OCI-M2 (cell line): ENCODE data around the gene CXXC1.
"Not testable (repeated sequence)": the region's sequence is repeated elsewhere in the genome, so short reads cannot be mapped to it uniquely, and the experiment has no call there.

Experiments used
- DNase-seq: peaks from one replicate; lab custom pipeline; 2025; ENCODE audit not compliant: unreplicated experiment; lab: John Stamatoyannopoulos, UW

CXXC1 gene

DNA sequence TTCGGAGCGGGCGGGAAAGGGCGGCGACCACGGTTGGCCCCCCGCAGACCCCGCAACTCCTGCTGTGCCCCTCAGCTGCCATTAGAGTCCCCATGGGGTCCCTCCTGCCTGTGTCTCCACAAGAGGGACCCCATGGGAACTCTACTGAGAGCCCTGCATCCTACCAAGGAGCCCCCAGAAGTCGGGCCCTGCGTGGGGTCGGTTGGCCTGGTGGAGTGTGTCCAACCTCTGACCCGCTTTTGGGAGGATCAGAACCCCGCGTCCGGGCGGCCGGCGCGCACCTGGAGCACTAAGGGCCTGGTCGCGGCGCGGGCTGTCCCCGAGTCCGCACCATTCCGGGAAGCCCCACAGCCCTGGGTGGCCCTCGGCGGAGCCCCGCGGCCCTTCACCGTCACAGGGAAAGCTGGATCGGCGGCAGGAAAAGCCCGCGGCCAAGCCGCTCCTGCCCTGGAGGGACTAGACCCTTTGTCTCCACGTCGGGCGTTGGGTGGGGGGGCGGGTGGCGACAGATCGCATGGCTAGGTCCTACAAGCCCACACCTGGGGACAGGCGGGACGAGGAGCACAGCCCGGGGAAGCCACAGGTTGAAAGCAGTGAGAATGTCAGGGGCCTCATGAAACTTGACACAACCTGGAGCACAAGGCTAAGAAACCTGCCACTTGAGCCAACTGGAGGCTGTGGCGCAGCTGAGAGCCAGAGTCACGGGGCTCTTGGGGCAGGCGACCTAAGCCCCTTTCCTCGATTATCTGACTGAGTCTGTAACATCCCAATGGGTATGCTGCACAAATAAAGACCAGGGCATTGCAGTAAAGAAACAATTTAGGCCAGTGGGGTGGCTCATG lies 11.2 kb upstream of the CXXC1 start:
- no peak for DNase-seq

DNA sequence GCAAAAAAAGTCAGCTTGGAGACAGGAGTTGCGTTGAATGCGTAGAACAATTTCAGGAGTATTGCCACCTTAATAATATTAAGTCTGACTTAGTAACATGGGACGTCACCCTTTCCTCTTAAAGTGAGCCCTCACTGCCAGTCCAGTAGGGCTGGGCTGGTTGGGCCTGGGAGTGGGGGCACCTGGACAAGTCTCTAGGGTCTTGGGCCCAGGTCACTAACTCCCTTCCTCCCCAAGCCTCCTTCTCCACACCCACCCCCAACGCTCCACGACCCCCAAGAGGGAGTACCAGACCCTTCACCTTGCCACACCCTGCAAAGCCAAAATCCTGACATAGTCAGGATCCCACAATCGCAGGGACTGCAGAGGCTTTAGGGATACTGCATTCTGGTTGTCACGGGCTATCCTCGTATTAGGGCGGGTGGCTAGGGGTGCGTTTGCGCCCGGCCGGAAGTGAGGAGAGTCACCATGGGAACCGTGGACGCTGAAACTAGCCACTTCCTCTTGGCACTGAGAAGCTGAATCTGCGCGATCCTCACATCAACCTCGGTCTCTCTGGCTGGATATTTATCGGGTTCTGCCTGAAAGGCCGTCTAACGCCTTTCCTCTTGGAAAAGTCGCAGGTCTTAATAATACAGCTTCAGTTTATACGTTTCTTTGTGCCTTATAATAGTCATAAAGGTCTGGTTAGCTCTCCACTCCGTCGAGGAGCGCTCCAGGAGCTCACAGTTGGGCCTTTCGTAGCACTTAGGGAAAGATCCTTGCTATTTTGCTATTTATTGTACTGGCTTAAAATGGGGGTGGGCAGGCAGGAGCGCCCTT lies 10.3 kb upstream of the CXXC1 start:
- DNase-seq = peak; percentile 3

DNA sequence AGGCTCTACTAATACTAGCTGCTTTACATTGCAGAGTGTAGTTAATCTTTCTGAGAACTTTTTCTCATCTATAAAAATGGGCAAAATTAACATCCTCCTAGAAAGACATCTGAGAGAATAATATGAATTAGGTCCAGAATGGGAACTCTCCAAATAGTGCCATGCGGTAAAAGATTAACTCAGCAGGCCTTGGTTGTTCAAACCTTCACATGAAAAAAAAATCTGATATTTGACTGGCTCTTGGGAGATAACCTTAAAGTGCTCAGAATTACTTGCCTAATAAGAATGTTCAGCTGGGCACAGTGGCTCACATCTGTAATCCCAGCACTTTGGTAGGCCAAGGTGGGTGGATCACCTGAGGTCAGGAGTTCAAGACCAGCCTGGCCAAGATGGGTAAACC lies 5.5 kb upstream of the CXXC1 start:
- no peak for DNase-seq

DNA sequence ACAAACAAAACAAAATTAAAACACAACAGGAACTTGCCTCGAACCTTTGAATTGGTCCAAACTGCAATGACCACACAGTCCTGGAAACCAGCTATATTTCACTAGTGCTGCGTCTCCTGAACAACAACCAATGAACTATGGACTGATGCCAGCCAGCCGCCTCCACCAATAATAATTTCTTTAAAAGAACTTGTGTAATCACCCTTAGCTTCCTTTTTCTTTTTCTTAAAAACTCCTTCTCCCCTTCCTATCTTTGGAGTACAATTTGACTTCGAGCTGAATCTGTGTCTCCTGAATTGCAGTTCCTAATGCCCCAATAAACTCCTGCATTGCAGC lies 1.6 kb upstream of the CXXC1 start:
- no peak for DNase-seq

DNA sequence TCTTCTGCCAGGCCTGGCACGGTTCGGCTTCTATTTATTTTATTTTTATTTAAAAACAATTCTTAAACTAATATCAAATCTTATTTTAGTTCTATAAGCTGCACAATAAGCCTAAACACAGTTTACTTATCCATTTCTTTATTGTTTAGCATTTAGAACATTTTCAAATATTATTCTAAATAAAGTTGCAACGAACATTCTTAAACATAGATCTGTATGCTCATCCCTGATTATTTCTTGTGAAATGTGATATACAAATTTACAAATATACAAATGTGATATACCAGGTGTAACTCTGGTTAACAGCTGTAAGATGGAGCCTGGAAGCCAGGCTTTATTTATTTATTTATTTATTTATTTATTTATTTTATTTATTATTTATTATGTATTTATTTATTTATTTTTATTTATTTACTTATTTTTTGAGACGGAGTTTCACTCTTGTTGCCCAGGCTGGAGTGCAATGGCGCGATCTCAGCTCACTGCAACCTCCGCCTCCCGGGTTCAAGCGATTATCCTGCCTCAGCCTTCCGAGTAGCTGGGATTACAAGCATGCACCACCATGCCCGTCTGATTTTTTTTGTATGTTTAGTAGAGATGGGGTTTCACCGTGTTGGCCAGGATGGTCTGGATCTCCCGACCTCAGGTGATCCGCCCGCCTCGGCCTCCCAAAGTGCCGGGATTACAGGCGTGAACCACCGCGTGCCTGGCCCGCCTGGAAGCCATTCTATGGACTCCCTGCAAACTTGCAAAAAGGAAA lies 1.0 kb upstream of the CXXC1 start:
- DNase-seq = not testable (repeated sequence)

DNA sequence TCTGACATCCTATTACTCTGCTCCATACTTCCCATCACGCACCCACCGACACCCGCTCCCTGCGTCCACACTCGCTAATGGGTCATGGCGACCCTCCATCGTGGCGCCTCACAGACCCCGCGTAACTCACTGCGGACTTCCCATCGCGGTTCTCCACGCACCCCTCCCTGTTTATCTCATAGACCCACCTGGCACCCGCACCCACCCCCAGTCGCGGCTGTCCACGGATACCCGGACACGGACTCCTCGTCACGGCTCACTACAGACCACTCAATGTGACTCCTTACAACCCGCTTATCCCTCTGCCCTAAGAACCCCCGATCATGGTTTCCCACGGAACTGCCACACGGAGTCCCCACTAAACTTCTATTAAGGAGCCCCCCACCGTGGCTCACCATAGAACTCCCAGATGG lies 458 bp downstream of the CXXC1 start:
- DNase-seq = no peak

DNA sequence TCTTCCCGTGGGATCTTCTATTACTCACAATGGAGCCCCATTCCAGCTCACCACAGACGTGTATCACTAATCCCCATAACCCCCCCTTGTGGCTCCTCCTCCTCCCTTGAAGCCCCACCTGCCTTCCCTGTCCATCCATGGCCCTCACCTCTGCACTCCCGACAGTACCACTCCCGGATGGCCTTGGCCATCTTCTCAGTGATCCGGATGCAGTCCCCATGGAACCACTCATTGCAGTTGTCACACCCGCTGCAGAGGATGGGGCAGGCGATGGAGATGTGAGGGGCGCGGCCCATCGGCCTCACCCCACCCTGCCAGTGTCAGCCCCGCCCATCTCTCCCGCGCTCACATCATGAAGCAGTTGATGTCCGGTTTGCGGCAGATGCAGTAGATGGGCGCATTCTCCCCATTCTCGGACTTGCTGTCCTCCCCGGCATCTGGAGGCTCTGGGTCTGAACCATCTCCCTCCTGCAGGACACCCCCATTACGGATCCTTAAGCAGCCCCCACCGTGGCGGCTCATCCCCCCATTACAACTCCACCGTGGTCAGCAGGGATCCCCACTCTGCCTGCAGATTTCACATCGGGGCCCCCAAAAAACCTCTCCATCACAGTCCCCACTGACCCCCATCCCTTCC lies 983 bp downstream of the CXXC1 start:
- no peak for DNase-seq

DNA sequence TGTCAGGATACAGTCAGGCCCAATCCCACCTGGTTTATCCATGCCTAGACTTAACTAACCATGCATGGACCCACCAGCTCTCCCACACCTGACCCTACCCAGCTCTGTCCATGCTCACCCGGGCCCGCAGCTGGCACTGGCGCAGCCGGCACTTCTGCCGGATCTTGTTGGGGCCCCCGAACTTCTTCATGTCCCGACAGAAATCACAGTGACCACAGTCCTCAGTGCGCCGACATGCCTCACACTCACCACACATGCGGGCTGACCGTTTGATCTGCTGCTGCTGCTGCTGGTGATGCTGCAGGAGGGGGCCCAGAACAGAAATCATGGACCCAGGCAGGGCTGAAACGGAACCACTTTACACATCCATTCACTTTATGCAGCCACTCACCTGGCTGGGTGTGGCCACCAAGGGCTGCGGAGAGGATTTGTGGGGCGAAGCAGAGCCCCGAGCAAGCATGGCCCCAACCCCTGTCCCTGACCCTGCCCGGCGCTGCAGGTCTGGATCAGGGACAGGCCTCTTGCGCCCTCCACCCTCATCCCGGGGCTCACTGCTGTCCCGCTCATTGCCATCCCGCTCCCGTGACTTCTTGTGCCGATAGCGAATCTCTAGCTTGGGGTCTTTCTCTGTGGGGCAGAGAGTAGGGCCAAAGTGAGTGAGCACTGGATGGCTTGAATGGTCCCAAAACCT lies 1.7 kb downstream of the CXXC1 start:
- DNase-seq = no peak

DNA sequence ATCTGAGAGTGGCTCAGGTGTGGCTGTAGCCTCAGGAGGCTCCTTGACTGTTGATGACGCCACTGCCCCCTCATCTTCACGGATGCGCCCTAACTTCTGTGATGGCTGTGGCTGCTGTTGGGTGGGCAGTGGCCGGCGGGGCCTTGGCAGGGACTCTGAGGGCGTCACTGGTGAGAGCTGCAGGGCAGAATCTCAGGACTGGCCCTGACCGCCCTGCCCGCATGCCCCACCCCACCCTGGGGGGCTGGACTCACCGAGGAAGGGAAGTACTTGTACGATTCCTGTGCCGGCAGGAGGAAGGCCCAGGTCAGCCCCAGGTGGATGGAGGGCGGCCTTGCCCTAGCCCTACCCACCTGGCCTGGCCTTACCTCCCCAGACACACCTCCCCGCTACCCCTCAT lies 2.4 kb downstream of the CXXC1 start:
- no peak for DNase-seq

DNA sequence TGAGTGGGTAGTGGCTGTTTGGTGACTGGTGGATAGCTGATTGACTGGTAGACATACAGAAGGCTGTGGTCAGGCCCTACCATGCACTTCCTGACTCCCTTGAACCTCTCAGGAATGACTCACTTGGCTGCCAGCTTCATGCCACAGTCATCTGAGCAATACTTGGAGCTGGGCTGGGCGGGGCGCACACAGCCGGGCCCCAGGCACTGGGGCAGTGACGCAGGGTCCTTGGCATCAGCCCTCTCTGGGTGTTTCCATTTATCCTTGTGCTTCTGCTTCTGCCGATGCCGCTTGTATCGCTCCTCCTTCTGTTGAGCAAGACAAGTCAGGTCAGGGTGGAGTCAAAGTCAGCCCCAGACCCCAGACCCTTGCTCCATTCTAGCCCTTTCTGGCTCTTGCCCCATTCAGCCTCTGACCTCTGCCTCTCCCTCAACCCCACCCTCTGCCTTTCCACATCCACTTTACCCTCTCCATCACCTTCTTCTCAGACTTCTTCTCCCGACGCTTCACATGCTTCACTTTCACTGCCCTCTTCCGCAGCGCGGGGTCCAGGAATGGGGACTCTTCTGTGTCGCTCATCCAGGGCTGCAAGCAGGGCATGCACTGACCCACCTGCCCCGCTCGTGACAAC lies 3.1 kb downstream of the CXXC1 start:
- DNase-seq = no peak

DNA sequence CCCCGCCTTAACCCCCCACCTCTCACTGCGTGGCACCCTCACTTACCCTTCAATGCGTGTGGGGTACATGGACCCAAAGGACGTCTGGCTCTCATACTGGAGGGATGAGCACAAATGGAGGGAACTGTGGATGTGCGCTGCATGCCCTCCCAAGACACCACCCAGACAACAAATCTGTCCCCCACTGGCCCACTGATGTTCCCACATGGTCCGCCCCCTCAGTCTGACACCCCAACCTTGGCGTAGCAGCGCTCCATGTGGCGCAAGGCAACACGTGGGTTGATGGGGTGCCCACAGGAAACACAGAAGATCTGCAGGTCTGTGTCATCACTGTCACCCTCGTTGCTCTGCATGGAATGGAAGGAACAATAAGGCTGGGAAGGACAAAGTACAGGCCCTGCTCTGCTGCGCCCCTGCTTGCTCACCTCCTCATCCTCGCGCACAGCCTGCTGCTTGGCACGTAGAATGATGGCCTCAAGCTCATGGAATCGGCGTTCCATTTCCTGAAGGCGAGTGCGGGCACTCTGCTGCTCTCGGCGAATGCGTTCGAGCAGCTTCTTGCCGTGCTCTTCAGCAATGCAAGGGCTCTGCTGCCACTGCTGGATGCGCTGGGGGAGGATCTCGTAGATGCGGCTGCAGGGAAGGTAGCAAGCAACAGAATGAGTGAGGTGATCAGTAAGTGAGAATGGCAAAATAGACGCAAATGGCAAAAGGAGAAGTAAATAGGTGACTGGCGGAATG lies 3.9 kb downstream of the CXXC1 start:
- DNase-seq = no peak

DNA sequence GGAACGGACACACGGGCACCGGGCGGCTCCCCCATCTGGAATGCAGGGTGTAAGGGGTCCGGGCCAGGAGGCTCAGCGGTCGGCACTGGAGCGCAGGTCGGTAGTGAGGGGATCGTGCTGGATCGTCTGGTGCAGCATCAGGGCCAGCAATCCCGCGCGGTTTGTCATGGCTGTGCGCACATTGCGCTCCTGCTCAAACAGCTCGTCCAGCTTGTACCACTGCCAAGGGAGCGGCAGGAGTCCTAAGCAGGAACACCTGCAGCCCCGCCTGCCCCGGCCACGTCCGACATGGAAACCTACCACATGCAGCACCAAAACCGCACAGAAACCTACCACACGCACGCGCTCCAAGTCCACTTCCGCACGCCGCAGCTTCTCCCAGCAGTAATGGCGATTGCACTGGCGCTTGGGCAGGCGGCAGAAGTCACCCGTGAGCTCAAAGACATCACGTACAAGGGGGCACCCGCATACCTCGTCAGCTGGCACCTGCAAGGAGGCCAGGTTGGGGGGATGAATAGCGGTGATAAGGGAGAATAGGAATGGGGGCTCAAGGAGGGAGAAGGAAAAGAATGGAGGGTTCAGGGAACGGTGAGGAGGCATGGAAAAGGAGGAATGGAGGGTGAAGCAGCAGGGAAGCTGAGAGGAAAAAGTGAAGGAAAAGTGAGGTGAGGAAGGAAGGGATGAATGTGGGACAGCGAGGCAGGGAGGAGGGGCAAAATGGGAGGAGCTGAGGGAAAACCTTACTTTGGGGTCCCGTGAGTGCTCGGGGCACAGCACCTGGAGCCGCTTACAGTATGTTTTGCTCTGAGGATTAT lies 4.8 kb downstream of the CXXC1 start:
- DNase-seq = no peak

DNA sequence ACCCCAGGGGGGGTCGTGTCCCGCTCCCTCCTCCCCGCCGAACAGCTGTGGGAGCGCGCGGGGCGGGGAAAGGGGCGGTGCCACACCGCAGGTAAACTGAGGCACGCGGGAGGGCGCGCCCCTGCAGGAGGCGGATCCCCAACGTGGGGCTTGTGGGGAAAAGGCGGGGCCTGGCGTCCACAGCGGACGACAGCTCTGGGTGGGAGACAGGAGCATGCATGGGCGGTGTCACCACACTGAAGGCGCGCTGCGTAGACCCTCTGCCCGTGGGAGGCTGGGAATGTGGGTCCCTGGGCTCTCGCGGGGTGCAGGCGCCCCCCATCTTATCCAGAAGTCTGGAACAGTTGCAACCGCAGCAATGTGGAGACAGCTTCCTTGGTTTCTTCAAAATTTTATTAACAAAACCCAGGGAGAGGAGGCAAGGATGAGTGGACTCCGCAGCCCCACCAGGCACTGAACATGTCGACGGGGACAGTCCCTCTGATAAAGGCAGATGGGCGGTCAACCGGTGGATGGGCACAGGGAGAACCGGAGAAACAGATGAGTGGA lies 5.4 kb downstream of the CXXC1 start:
- no peak for DNase-seq

DNA sequence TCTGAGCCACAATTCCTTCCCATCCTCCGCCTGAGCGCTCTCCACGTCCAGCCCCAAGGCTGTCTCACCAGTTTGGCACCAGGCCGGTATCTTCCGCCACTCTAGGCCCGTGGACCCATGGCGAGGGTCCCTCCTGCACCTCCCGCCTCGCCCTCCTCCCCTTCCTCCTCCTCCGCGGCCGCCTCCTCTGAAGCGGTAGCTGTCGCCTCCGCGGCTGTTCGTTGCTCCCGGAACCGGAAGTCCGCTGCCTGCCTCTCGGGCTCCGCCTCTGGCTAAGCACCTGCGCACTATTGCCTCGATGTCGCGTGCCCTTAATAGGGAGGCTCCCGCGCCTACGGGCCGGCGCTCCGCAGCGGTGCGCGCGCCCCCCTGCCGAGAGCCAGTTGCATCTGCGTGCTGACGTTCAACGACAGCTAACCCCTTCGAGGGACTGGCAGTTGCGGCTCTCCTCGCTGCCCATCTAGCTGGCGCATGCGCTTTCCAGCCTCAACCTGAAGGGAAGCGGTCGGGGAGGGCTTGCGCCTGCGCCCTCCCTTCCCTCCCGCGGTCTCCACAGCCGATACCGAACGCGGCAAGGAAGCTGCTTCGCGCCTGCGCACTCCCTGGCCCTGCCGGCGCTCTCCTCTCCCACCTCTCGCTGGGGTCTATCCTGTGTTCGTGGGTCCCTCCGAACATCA lies 6.1 kb downstream of the CXXC1 start, which contains the start of gene MBD1:
MBD1 (minus strand) TSS at position 229 of the 677 bp plus-strand sequence. CDS start 1,531 bp downstream, outside the sequence.
- DNase-seq = peak; percentile 78

DNA sequence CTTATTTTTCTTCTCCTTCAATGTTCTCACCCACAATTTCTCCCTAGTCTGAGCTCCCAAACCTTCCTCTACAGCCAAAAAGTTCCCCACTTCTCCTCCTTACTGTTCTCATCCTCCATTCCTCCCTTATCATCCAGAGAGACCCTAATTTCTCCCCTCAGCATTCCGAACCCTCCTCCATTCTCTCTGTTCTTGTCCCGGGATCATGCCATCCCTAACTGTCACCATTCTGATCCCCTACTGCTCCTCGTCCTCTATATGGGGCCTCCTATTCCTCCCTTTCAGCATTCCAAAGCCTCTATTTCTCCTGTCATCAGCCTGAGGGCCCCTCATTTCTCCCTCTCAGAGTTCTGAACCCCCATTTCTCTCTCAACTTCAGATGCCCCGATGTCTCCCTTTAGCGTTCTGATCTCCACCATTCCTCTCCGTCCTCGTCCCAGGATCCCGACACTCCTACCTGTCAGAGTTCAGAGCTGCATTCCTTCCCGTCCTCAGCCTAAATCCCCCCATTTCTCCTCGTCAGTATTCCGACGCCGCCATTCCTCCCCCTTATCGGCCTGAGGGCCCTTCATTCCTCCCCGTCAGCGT lies 6.7 kb downstream of the CXXC1 start:
- no peak for DNase-seq

DNA sequence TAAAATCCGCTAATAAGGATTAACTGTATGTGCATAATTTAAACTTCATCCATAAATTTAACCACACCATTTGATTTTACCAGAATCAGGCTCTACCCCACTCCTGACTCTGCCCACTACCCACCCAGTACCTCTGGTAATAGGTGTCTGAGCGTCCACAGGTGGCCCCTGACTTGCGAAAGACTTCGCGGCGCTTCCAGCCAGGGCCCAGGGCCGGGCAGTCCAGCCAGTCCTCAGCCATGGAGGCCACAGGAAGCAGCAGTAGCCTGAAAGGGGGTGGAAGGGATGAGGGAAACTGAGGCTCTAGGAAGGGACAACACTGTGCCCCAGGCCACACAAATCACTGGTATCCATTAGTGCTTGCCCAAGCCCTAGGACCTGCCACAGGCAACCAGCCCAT lies 7.7 kb downstream of the CXXC1 start:
- DNase-seq = no peak

DNA sequence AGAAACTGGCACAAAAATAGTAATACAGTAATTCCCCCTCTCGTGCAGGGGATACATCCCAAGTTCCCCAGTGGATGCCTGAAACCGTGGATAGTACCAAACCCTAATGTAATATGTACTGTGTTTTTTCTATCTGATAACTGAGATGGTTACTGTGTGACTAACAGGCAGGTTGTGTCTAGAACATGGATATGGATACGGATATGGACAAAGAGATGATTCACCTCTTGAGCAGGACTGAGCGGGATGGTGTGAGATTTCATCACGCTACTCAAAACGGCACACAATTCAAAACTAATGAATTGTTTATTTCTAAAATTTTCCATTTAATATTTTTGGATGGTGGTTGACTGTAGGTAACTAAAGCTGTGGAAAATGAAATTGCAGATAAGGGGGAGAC lies 9.6 kb downstream of the CXXC1 start:
- no peak for DNase-seq
